T1000 (cell line): ENCODE measurements around the gene MYF5.

Experiments used
- DNase-seq: peaks from one replicate; lab custom pipeline; 2025; ENCODE audit warnings: mixed read lengths; lab: John Stamatoyannopoulos, UW

MYF5 gene

GRCh38 chr12:80766210-80766609 lies 49.5 kb downstream of the MYF5 start:
- no peak for DNase-seq

DNA sequence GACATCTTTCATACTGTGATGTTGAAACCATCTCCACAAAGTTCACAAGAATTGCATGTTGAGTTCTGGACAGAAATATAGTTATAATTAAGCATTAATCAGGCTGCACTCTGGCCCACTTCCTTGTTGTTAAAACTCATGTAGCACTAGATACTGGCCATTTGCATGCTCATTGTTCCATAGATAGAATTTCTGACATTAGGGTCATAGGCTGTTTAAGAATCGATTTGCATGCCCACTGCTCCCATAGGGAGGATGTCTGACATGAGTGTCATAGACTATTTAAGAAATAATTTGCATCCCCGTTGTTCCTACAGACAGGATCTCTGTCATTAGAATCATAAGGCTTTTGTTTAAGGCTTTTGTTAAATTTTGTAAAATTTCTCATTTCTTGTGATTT lies 50.2 kb downstream of the MYF5 start:
- no peak for DNase-seq
